Measurements from ENCODE around the gene PALM.
"Not testable (repeated sequence)": the region's sequence is repeated elsewhere in the genome, so short reads cannot be mapped to it uniquely, and the experiment has no call there.

The PALM gene

GRCh38 chr19:732148-733069, 23.7 kb downstream of the PALM start:
- DNase-seq: no peak

GRCh38 chr19:734716-735115, 26.0 kb downstream of the PALM start:
- DNase-seq: no peak

DNA sequence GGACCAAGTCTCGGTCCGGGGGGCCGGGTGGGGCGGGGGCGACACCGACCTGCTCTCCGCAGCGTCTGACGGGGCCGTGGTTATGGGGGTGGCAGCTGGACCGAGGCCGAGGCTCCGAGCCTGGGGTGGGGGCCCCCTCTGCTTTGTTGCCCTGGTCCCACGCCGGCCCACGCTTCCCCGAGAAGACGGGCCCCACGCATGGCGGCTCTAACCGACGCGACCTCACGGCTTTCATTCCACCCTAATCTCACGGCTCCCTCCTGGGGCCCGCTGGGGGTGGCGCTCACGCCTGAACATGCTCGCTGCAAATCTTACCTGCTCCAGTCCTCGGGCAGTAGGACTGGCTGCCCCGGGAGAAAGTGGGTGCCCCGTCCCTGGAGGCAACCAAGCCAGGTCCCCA, 27.4 kb downstream of the PALM start:
- DNase-seq: no peak

GRCh38 chr19:737591-738093, 28.9 kb downstream of the PALM start:
- DNase-seq: peak; percentile 35

DNA sequence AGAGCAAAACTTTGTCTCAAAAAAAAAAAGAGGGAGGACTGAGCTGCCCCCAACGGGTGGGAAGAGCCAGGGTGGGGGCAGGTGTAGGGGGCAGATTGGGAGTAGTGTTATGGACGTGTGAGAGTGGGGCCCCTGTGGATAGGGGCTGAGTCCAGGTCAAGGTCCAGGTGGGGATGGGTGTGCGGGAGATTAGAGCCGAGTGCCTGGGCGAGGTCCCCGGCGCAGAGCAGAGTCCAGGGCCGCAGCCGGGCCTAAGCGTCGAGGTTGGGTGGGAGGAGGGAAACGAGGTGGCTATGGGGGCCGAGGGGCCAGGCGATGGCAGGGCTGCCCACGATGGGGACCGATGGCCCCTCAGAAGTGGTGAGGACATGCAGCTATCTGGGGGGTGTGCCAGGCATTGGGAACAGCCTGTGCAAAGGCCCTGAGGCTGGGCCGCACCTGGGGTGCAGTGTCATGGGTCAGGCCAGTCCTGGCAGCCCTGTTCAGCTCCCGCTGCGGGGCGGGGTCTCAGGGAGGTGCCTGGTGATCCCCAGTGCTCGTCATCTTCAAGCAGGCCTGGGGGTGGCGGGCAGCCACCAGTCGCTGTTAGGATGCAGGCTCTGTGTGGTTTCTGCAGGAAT, 29.9 kb downstream of the PALM start:
- no peak for DNase-seq

DNA sequence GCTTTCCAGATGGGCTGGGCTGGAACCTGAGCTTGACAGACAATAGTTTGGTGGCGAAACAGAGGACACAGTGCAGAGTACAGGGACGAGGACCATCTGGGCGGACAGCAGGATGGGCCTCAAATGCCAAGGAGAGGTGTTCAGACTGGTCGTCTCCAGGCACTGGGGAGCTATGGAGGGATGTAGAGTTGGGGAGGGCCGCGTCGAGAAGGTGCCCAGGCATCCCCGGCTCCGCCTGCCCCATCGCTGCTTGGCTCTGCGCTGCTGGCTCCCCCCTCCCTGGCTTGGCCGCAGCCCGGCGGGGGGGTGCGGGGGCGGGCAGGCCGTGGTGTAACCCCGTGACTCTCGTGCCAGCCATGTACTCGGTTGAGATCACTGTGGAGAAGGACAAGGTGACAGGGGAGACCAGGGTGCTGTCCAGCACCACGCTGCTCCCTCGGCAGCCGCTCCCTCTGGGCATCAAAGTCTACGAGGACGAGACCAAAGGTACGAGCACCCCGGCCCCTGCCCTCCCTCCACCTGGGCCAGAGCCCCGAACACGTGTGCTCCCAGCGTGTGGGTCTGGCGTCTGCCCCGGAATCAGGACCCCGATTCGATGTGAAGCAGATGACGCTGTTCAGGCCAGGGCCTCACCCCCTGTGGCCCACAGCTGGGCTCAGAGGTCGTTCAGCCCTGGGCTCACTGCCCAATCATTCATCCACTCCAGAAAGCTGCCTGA, 31.4 kb downstream of the PALM start:
- DNase-seq: no peak

GRCh38 chr19:740816-741505, 32.2 kb downstream of the PALM start:
- not testable (repeated sequence) for DNase-seq

DNA sequence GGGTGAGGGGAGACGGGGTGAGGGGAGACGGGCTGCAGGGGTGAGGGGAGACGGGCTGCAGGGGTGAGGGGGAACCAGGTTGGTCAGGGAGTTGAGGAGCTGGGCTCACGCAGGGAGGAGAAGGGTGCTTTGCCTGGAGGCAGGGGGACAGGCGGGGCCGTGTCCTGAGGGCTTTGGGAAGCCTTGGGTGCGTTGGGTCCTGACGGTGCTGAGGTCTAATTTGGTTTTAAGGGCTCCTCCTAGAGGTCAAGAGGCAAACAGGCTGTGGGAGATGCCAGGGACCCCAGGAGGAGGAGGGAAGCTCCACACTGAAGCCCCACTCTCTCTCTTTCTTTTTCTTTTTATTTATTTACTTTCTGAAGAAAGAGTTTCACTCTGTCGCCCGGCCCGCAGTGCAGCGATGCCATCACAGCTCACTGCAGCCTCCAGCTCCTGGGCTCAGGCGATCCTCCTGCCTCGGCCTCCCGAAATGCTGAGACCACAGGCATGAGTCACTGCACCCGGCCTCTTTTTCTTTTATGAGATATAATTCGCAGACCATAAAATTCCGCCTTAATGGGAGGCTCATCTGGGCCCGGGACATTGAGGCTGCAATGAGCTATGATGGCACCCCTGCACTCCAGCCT, 32.9 kb downstream of the PALM start:
- DNase-seq: peak; percentile 12

DNA sequence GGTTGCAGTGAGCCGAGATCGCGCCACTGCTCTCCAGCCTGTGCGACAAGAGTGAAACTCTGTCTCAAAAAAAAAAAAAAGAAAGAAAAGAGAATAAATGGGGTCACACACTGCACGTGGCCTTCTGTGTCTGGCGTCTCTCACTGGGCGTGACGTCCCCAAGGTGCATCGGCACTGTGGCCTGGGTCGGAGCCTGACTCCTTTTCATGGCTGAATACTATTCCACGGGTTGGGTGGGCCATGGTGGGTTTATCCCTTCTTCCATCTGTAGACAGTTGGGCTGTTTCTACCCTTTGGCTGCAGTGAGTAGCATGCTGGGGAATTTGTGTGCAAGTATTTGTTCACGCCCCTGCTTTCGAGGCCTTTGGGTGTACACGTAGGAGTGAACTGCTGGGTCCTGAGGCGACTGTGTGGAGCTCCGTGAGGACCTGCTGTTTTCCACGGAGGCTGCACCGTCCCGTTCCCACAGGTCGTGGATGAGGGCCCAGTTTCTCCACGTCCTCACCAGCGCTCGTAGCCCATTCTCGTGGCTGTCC, 33.9 kb downstream of the PALM start:
- DNase-seq: no peak

GRCh38 chr19:743168-743687, 34.5 kb downstream of the PALM start:
- DNase-seq: no peak

DNA sequence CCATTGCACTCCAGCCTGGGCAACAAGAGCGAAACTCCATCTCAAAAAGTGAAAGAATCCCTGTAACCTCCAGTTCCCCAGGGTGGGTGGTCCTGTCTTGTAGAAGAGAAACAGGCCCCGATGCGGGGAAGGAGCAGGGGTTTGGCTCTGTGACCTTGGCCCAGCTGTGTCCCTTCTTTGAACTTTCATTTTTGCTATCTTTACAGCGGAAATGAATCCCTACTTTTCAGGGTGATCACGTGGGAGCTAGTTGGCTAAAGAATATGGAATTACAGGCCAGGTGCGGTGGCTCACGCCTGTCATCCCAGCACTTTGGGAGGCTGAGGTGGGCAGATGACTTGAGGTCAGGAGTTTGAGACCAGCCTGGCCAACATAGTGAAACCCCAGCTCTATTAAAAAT, 36.4 kb downstream of the PALM start:
- not testable (repeated sequence) for DNase-seq

DNA sequence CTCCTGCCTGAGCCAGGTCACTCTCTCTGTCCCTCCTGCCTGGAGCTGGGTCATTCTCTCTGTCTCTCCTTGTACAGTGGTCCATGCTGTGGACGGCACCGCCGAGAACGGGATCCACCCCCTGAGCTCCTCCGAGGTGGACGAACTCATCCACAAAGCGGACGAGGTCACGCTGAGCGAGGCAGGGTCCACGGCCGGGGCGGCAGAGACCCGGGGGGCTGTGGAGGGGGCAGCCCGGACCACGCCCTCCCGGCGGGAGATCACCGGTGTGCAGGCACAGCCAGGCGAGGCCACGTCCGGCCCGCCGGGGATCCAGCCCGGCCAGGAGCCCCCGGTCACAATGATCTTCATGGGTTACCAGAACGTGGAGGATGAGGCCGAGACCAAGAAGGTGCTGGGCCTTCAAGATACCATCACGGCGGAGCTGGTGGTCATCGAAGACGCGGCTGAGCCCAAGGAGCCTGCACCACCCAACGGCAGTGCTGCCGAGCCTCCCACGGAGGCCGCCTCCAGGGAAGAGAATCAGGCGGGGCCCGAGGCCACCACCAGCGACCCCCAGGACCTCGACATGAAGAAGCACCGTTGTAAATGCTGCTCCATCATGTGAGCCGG, 37.6 kb downstream of the PALM start:
- DNase-seq: no peak

- DNase-seq: no peak
These were observed 38.2 kb downstream of the PALM start for GRCh38 chr19:746956-747355.

GRCh38 chr19:747432-748273, 38.9 kb downstream of the PALM start:
- DNase-seq: no peak

DNA sequence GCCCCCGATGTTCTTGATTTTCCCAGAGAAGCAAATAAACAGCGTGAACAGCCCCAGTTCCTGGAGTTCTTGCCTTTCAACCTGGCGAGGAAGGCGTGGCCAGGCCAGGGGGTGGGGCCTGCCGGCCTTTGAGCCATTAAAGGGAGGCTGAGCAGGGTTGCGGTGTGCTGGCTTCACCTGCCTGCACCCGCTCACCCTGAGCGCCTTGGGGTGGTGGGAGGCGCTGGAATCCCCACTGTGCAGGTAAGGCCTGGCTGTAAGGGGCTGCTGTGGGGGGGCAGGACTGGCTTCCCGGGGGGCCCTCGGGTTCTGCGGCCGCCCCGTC, 39.5 kb downstream of the PALM start:
- DNase-seq: no peak

DNA sequence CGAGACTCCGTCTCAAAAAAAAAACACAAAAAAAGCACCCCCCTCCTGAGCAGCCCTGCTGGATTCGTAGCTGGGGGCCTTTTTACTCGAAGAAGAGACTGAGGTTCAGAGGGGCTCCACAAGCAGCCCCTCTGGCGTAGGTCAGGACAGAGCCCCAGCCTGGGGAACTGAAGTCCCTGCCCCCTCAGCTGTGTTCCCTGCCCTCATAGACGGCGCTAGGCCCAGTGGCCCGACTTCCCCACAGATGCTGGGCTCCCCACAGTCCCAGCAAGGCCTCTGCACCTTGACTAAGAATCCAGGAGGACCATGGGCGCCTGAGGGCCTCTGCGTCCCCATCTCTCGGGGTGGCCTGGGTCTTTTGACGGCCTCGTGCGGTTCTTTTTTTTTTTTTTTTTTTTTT, 41.1 kb downstream of the PALM start:
- DNase-seq: no peak

GRCh38 chr19:750640-751423, 42.1 kb downstream of the PALM start, which contains the start of gene MISP:
Gene MISP (plus strand): TSS chr19:751112. CDS start chr19:756947, 5,835 bp downstream.
- DNase-seq: no peak

- DNase-seq: peak; percentile 85
These were observed 43.0 kb downstream of the PALM start for GRCh38 chr19:751501-752341.

All from inflammatory macrophage treated with lipopolysaccharide for 4 hours (primary cell).